ENCODE results near the gene NEU1. TPM values are rescaled to one million over a fixed set of nuclear protein-coding genes. Genes with fewer than 3 reads are reported as not detected.
"Not testable (repeated sequence)": the region's sequence is repeated elsewhere in the genome, so short reads cannot be mapped to it uniquely, and the experiment has no call there.

Gene NEU1
- total and polyA plus RNA-seq, 9 donors: 23.7 to 61.1 (median 28.2) TPM

- Histone ChIP-seq H3K4me3 (no peak overlapping the region), H3K36me3 (no peaks in the 10 kb centered on the region), H3K4me1 (ENCODE audit: insufficient read depth) (peaks cover 4% of the 10 kb centered on the region), H3K9me3 (no peaks in the 10 kb centered on the region), H3K27ac (no peak overlapping the region), H3K27me3 (no peaks in the 10 kb centered on the region)
- DNase-seq: no peak
- WGBS, 3 donors: 84 to 90% (median 88%) methylated on average over 7 of the region's 7 CpGs
- intact Hi-C loops (cut with DNase I): loop anchor here in 2 of 4 donors (10.0 kb wide), 1 partner anchor 176 kb away; the partner anchor contains the start of gene LY6G5C (in 2 of the 2)
- TF ChIP-seq CTCF (IDR thresholded peaks at IDR 0.05): no peak
- TF ChIP-seq POLR2A (IDR thresholded peaks at IDR 0.05): no peak
- TF ChIP-seq EP300 (IDR thresholded peaks at IDR 0.05): no peak
These were observed 1.5 kb downstream of the NEU1 start for GRCh38 chr6:31861150-31861549.

DNA sequence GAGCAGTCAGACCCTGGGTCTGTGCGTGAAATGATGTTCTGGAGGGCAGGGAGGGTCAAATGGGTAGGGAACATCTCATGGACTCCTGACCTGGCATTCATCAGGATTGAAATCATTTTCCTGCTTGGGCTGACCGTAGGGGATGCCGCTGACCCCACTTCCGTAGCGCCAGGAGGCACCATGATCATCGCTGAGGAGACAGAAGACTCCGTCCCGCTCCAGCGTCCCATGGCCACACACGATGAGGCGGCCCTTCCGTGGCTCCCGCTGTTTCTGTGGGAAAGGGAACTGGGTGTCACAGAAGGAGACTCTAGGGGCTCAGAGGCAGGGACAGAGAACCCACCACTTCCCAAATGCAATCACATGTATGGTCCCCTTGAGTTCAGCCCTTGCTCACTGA, 2.3 kb downstream of the NEU1 start:
- TF ChIP-seq EP300 (IDR thresholded peaks at IDR 0.05): no peak
- TF ChIP-seq CTCF (IDR thresholded peaks at IDR 0.05): no peak
- TF ChIP-seq POLR2A (IDR thresholded peaks at IDR 0.05): no peak
- peaks cover 4% of the 10 kb centered on the region for H3K4me1 ChIP-seq (ENCODE audit: insufficient read depth)
- H3K27ac ChIP-seq: no peak overlapping the region
- no peak overlapping the region for H3K4me3 ChIP-seq
- H3K9me3 ChIP-seq: no peaks in the 10 kb centered on the region
- no peaks in the 10 kb centered on the region for H3K27me3 ChIP-seq
- 89 to 95% (median 92%) methylated on average over 13 of the region's 13 CpGs for WGBS, 3 donors
- DNase-seq: no peak
- no peaks in the 10 kb centered on the region for H3K36me3 ChIP-seq
- intact Hi-C loops (cut with DNase I): loop anchor here in 2 of 4 donors (10.0 kb wide), 1 partner anchor 176 kb away; the partner anchor contains the start of gene LY6G5C (in 2 of the 2)

DNA sequence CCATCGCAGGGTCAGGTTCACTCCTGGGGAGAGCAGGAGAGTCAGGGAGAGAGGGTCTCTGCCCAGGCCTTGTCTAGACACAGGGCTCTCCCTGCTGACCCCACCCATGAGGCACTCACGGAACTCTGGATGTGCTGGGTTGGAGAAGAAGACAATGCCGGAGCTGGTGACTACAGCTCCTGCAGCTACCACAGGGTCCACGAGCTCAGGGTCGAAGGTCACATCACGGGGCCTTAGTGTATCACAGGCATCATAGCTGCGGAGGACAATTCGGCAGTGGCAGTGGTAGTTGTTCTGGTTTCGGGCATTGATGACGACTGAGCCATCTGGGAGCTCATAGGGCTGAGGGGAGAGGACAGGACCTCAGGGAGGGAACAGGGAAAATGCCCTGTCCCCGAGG, 2.7 kb downstream of the NEU1 start:
- TF ChIP-seq CTCF (IDR thresholded peaks at IDR 0.05): no peak
- TF ChIP-seq EP300 (IDR thresholded peaks at IDR 0.05): no peak
- TF ChIP-seq POLR2A (IDR thresholded peaks at IDR 0.05): no peak
- intact Hi-C loops (cut with DNase I): loop anchor here in 2 of 4 donors (10.0 kb wide), 1 partner anchor 175 kb away; the partner anchor contains the start of gene LY6G5C (in 2 of the 2)
- WGBS, 3 donors: 85 to 88% (median 85%) methylated on average over 11 of the region's 11 CpGs
- Histone ChIP-seq H3K27ac (no peak overlapping the region), H3K4me3 (no peak overlapping the region), H3K9me3 (no peaks in the 10 kb centered on the region), H3K4me1 (ENCODE audit: insufficient read depth) (peaks cover 4% of the 10 kb centered on the region), H3K27me3 (no peaks in the 10 kb centered on the region), H3K36me3 (no peaks in the 10 kb centered on the region)
- no peak for DNase-seq

DNA sequence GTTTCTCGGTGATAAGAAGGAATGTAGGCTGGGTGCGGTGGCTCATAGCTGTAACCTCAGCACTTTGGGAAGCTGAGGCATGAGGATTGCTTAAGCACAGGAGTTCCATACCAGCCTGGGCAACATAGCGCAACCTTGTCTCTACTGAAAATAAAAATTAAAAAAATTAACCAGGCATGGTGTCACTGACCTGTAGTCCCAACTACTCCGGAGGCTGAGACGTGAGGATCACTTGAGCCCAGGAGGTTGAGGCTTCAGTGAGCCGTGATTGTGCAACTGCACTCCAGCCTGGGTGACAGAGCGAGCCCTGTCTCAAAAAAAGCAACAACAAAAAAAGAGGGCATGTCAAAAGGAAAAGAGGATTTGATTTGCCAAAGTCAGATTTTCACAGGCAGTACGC, 3.9 kb downstream of the NEU1 start:
- no peak overlapping the region for H3K4me3 ChIP-seq
- TF ChIP-seq EP300 (IDR thresholded peaks at IDR 0.05) (no peak), POLR2A (IDR thresholded peaks at IDR 0.05) (no peak), CTCF (IDR thresholded peaks at IDR 0.05) (no peak)
- no peaks in the 10 kb centered on the region for H3K27me3 ChIP-seq
- H3K27ac ChIP-seq: no peak overlapping the region
- 89 to 97% (median 95%) methylated on average over 8 of the region's 8 CpGs for WGBS, 3 donors
- H3K9me3 ChIP-seq: no peaks in the 10 kb centered on the region
- intact Hi-C loops (cut with DNase I): no loop called here
- no peak for DNase-seq
- H3K4me1 ChIP-seq (ENCODE audit: insufficient read depth): peaks cover 4% of the 10 kb centered on the region
- no peaks in the 10 kb centered on the region for H3K36me3 ChIP-seq

DNA sequence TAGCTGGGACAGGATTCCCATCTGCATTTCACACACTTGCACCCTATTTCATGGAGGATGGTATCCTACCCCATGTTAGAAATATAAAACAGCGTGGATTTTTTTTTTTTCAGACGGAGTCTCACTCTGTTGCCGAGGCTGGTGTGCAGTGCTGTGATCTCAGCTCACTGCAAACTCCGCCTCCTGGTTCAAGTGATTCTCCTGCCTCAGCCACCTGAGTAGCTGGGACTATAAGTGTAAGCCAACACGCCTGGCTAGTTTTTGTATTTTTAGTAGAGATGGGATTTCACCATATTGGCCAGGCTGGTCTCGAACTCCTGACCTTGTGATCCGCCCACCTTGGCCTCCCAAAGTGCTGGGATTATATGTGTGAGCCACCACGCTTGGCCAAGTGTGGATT, 4.8 kb downstream of the NEU1 start:
- H3K4me1 ChIP-seq (ENCODE audit: insufficient read depth); H3K9me3 ChIP-seq; H3K36me3 ChIP-seq; H3K27me3 ChIP-seq; H3K4me3 ChIP-seq; DNase-seq; H3K27ac ChIP-seq; intact Hi-C loops (cut with DNase I): not testable (repeated sequence)
- WGBS, 3 donors: 83 to 92% (median 90%) methylated on average over 8 of the region's 8 CpGs

- H3K27me3 ChIP-seq; DNase-seq; intact Hi-C loops (cut with DNase I); H3K4me3 ChIP-seq; H3K27ac ChIP-seq; H3K4me1 ChIP-seq (ENCODE audit: insufficient read depth); H3K36me3 ChIP-seq; H3K9me3 ChIP-seq: not testable (repeated sequence)
- WGBS, 3 donors: 82 to 86% (median 85%) methylated on average over 20 to 35 of the region's 35 CpGs
These were observed 10.5 kb downstream of the NEU1 start for GRCh38 chr6:31851980-31852718.

All from ovary (tissue), 9 donors.